GM12873 (cell line): Measurements from ENCODE around the gene BTBD9.

Experiments used
- TF ChIP-seq, protein P1 (sequence below): IDR thresholded peaks from 2 replicates; pipeline ENCODE4 v1.5.1; 2012; ENCODE audit warnings: low read depth, mild to moderate bottlenecking, moderate library complexity, low read length, control low read depth; ENCODE audit not compliant: insufficient read depth; ENCODE audit errors: missing control alignments

BTBD9 gene

GRCh38 chr6:38179794-38180430 is 459.8 kb downstream of the BTBD9 start:
- TF ChIP-seq, protein P1, sequence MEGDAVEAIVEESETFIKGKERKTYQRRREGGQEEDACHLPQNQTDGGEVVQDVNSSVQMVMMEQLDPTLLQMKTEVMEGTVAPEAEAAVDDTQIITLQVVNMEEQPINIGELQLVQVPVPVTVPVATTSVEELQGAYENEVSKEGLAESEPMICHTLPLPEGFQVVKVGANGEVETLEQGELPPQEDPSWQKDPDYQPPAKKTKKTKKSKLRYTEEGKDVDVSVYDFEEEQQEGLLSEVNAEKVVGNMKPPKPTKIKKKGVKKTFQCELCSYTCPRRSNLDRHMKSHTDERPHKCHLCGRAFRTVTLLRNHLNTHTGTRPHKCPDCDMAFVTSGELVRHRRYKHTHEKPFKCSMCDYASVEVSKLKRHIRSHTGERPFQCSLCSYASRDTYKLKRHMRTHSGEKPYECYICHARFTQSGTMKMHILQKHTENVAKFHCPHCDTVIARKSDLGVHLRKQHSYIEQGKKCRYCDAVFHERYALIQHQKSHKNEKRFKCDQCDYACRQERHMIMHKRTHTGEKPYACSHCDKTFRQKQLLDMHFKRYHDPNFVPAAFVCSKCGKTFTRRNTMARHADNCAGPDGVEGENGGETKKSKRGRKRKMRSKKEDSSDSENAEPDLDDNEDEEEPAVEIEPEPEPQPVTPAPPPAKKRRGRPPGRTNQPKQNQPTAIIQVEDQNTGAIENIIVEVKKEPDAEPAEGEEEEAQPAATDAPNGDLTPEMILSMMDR, result no peak

GRCh38 chr6:38179300-38179699 is 460.4 kb downstream of the BTBD9 start:
- TF ChIP-seq, protein P1, result no peak

DNA sequence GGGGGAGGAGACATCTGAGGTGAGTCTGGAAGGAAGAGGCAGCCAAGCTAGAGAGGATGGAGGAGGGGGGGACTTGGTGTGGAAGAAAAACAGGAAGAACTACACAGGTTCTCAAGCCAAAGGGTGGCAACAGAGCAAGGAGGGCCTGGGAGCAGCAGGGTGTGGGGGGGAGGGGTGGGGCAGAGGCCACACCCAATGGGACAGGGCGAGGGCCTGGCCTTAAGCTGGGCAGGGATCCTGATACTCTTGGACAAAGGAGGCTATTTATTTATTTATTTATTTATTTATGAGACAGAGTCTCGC is 461.2 kb downstream of the BTBD9 start:
- TF ChIP-seq, protein P1, result no peak

- TF ChIP-seq, protein P1, result no peak
Observed at GRCh38 chr6:38177882-38178583, 461.7 kb downstream of the BTBD9 start.

DNA sequence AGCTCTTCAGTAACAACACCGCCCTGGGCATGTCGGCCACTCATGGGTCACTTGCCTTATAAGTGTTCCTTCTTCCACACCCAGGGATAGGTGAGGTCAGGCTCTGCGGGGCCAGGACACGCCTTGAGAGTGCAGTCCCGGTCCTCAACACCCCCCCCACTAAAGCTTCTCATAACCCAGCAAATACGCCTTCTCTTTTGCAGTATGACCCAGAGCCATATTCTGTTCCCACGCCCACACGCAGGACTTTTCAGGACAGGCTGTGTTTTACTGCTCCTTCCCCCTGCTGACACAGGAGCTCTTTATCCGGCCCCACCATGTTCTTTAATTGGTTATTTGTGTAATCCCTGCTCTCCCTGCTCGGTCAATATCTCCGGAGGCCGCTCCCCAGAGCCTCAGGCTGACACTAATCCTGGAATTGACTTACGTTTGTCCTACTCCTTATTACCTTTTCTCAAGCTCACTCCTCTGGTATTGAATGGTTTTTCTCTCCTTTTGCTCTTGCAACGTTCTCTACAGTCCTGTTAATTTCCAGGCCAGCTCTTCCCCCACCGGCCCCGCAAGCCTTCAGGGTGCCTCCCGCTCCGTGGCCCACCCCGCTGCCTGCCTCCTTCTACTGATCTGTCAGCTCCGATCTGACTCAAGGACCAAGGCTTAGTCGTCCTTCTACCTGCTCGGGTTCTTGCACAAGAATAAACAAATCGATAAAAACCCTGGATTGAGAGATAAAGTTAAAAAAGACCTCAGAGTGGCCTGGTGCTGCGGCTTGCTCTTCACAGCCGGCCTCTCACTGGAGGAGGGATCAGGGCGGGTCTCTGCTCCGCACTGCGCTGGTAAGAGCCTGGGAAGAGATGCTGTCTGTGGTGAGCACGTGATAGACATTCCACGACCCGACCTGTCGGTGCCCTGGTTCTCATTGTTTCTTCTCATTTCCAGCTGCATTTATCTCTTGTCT is 462.7 kb downstream of the BTBD9 start:
- TF ChIP-seq, protein P1, result no peak

DNA sequence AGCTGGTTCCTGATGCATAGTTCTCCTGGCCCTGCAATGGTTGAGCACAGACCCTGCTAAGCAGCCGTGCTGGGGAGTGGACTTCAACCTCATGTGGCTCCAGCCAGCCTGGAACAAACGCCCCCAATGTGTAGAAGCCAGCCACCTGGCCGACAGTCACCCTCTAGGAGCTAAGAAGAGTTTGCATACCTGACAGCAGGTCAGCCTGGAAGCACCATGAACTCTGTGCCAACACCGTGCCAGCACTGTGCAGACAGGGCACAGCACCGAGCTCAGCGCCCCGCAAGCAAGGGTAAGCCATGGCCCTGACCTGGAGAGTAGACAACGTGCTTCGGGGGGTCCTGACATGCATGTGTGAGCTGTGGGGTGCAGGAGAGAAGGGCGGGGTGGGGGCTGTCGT is 463.9 kb downstream of the BTBD9 start:
- TF ChIP-seq, protein P1, result no peak
